ENCODE measurements around the gene GABRD. TPM values are rescaled to one million over a fixed set of nuclear protein-coding genes. Genes with fewer than 3 reads are reported as not detected.

The GABRD gene
- total and polyA plus RNA-seq, 10 of the 15 experiments (the other 5 are each of a cell fraction or from before 2014, with no cell fraction given), result not detected

- TF ChIP-seq KLF5 (IDR thresholded peaks at IDR 0.05; ENCODE audit: partially characterized antibody), result no peak
- TF ChIP-seq ATF3 (IDR thresholded peaks at IDR 0.05; ENCODE audit: borderline replicate concordance, extremely low read depth, low read depth, low read length), result no peak
- no peak for TF ChIP-seq RBBP5 (conservative IDR thresholded peaks at IDR 0.05)
- no peak for TF ChIP-seq MAX (IDR thresholded peaks at IDR 0.05; ENCODE audit: low read depth, low read length)
- TF ChIP-seq FOXK2 (IDR thresholded peaks at IDR 0.05), result no peak
- no peak for TF ChIP-seq CHD4 (IDR thresholded peaks at IDR 0.05)
- no peak for TF ChIP-seq ZBTB40 (IDR thresholded peaks at IDR 0.05; ENCODE audit: borderline replicate concordance)
- no peak for TF ChIP-seq E2F4 (IDR thresholded peaks at IDR 0.05; ENCODE audit: low read depth, low read length)
- TF ChIP-seq SUPT20H (IDR thresholded peaks at IDR 0.05; ENCODE audit: borderline replicate concordance, control insufficient read depth, low read depth, low read length), result no peak
These were observed 24.0 kb downstream of the GABRD start (continued) for GRCh38 chr1:2042830-2043773.

Data from GM12878 (cell line).